GM18517 (cell line): ENCODE data around the gene KRTAP10-10.
"Not testable (repeated sequence)": the region's sequence is repeated elsewhere in the genome, so short reads cannot be mapped to it uniquely, and the experiment has no call there.

Source experiments
- ATAC-seq: cut with Tn5 transposase; IDR thresholded peaks from one replicate; pipeline ENCODE4 v1.9.1; 2021; ENCODE audit warnings: mild to moderate bottlenecking, moderate library complexity; ENCODE audit not compliant: unreplicated experiment

Gene KRTAP10-10

DNA sequence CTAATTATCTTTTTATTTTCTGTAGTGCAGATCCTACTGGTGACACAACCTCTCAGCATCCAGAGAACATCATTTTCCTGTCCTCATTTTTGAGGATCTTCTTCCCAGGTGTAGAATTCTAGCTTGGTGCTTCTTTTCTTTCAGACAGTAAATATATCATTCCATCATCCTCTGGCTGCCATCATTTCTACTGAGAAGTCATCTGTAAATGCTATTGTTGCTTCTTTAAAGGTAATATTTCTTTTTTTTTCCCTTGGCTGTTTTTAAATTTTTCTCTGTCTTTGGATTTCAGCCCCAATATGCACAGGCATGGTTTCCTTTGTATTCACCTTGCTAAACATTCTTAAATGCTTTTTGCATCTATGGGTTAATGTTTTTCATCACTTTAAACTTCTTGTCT lies 13.6 kb upstream of the KRTAP10-10 start:
- no peak for ATAC-seq

- ATAC-seq: no peak
These were observed 11.4 kb upstream of the KRTAP10-10 start for GRCh38 chr21:44625756-44626155.

GRCh38 chr21:44626262-44626661 lies 10.9 kb upstream of the KRTAP10-10 start:
- ATAC-seq: no peak

DNA sequence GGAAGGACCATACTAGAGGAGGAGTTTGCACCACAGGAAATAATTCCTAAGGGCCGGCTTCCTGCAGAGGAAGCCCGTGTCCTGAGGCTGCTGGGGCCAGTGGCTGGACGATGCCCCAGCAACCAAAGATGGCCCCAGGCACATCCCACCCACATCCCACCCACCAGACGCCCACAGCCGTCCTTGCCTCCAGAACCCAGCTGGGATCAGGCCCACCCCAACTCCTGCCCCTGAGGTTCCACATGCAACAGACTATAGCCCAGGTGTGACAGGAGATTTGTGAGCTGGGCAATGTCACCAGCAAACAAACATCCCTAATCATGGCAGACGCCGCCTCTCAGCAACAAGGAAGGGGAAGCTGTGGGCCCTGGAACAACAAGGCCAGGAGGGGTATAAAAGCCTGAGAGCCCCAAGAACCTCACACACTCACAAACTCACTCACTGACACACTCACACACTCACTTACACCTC lies 10.4 kb upstream of the KRTAP10-10 start, which contains the start of gene KRTAP10-9:
Gene KRTAP10-9, plus strand, starts transcription at position 421 of the 471 bp plus-strand sequence. CDS start 79 bp downstream, outside the sequence.
- ATAC-seq: no peak

DNA sequence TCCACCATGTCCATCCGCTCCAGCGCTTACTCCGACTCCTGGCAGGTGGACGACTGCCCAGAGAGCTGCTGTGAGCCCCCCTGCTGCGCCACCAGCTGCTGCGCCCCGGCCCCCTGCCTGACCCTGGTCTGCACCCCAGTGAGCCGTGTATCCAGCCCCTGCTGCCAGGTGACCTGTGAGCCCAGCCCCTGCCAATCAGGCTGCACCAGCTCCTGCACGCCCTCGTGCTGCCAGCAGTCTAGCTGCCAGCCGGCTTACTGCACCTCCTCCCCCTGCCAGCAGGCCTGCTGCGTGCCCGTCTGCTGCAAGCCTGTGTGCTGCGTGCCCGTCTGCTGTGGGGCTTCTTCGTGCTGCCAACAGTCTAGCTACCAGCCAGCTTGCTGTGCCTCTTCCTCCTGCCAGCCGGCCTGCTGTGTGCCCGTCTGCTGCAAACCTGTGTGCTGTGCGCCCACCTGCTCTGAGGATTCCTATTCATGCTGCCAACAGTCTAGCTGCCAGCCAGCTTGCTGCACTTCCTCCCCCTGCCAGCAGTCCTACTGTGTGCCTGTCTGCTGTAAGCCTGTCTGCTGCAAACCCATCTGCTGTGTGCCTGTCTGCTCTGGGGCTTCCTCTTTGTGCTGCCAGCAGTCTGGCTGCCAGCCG lies 9.9 kb upstream of the KRTAP10-10 start:
- not testable (repeated sequence) for ATAC-seq

GRCh38 chr21:44627831-44628233 lies 9.3 kb upstream of the KRTAP10-10 start:
- not testable (repeated sequence) for ATAC-seq

DNA sequence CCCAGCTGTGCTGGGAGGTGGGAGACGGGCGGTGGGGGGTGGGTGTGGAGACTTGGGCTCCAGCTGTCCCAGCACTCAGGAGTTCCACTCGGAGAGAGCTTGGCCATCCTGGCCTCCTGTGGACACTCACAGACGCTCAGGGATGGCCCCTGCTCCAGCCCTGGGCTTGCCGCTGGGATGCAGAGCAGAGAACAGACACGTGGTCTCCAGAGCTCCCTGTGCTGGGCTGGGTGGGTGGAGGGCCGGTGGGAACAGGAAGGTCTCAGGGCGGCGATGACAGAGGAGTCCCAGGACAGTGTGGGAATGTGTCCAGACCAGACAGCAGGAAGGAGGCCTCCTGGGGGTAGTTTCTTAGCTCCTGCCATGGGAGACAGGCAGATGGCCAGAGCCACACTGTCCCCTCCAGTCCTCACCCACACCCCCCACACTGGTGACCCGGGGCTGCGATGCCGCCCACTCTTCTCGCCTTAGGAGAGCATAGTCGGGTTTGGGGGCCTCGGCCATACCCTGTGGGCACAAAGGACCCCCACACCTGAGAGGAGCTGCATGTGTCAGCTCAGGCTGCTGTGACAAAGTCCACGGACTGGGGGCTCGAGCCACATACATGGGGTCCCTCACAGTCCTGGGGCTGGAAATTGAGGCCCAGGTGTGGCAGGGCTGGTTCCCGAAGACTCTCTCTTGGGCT lies 8.3 kb upstream of the KRTAP10-10 start:
- ATAC-seq: no peak

DNA sequence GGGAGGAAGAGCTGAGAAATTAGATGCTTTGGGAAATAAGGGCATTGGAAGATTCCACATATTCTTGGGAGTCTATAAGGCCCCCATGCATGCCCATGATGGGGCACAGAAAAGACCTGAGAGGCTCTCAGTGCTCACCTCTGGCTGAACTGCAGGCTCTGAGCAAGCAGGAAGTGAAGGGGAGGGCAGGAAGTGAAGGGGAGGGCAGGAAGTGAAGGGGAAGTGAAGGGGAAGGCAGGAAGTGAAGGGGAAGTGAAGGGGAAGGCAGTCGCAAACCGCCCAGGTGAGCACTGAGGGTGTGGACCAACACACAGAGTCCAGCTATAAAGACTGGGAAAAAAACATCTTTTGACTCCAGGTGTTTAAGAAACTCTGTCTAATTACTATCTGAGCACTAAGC lies 6.7 kb upstream of the KRTAP10-10 start:
- no peak for ATAC-seq

GRCh38 chr21:44632067-44632466 lies 5.1 kb upstream of the KRTAP10-10 start:
- ATAC-seq: no peak

- no peak for ATAC-seq
These were observed 743 bp upstream of the KRTAP10-10 start for GRCh38 chr21:44636209-44637017.

DNA sequence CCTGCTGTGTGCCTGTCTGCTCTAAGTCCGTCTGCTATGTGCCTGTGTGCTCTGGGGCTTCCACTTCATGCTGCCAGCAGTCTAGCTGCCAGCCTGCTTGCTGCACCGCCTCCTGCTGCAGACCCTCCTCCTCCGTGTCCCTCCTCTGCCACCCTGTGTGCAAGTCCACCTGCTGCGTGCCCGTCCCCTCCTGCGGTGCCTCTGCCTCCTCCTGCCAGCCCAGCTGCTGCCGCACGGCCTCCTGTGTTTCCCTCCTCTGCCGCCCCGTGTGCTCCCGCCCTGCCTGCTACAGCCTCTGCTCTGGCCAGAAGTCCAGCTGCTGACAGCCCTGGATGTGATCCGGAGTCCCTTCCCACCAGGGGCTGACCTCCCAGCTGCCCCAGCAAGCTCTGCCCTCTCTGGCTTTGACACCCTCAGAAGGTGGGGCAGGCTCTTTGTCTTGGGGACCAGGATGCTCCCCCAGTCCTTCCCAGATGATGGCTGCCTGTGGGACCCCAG lies 744 bp downstream of the KRTAP10-10 start:
- ATAC-seq: not testable (repeated sequence)

DNA sequence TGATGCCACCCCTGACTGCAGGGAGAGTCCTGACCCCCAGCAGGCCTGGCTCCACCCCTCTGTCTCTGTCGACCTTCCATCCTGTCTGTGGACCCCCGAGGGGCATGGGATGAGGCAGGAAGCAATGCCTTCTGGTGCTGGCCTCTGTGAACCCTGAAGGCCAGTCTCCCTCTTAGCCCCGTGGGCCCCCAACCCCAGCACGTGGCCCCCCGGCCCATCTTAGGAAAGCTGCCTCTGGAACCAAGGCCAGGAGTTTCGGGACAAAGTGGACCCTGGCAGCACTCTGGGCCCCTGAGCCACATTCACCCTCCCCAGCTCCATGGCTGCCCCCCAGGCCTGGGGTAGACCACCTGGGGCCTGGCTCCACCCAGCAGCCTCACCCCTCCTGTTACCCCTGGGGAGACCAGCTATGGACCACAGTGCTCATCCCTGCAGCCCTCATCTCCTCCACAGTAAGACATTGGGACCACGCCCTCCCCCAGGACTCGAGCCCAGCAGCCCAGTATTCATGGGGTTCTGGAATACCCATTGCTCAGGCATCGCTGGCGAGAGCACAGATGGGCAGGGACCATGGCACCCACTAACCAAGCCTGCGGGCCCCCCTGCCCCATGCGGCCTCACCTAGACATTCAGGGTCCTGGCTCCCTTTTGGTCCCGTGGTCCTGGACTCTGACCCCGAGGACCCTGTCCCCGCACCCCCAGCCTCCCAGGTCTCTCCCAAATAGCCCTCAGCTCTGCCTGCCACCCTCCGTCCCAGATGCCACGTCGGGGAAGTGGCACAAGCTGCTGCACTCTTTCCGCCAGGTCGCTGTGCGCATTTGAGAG lies 1.6 kb downstream of the KRTAP10-10 start:
- not testable (repeated sequence) for ATAC-seq

- no peak for ATAC-seq
These were observed 2.1 kb downstream of the KRTAP10-10 start for GRCh38 chr21:44639331-44639655.

GRCh38 chr21:44640761-44641160 lies 3.6 kb downstream of the KRTAP10-10 start:
- no peak for ATAC-seq

GRCh38 chr21:44643741-44644310 lies 6.7 kb downstream of the KRTAP10-10 start:
- no peak for ATAC-seq

DNA sequence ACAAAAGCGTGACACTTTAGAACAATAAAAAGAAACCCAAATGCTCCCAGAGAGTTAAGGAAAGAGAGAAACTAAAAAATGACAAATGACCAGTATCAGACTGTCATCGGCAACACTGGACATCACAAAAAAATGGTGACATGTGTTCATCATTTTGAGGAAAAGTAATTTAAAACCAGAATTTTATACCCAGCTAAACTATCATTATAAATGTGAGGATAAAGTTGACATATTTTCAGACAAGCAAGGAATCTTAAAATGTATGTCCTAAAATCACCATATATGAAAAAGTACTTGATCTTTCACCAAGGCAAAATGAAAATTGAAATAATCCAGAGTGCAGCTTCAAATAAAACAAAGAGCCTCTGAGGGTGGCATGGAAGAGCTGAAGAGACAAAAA lies 7.7 kb downstream of the KRTAP10-10 start:
- no peak for ATAC-seq

DNA sequence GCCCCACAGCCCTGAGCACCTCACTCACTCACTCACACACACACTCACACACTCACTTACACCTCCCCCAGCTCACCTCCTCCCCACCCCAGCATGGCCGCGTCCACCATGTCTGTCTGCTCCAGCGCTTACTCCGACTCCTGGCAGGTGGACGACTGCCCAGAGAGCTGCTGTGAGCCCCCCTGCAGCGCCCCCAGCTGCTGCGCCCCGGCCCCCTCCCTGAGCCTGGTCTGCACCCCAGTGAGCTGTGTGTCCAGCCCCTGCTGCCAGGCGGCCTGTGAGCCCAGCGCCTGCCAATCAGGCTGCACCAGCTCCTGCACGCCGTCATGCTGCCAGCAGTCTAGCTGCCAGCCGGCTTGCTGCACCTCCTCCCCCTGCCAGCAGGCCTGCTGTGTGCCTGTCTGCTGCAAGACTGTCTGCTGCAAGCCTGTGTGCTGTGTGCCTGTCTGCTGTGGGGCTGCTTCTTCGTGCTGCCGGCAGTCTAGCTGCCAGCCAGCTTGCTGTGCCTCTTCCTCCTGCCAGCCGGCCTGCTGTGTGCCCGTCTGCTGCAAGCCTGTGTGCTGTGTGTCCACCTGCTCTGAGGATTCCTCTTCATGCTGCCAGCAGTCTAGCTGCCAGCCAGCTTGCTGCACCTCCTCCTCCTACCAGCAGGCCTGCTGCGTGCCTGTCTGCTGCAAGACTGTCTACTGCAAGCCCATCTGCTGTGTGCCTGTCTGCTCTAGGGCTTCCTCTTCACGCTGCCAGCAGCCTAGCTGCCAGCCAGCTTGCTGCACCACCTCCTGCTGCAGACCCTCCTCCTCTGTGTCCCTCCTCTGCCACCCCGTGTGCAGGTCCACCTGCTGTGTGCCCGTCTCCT lies 9.4 kb downstream of the KRTAP10-10 start, which contains the start of gene KRTAP10-11:
Gene KRTAP10-11, plus strand, starts transcription at position 49 of the 856 bp plus-strand sequence. Its CDS starts 45 bp downstream, at position 94.
- not testable (repeated sequence) for ATAC-seq

GRCh38 chr21:44647222-44647552 lies 10.0 kb downstream of the KRTAP10-10 start:
- ATAC-seq: no peak
